Fibroblast of lung (primary cell): ENCODE results near the gene NABP1. TPM values are rescaled to one million over a fixed set of nuclear protein-coding genes. Genes with fewer than 3 reads are reported as not detected.

Experiments
- DNase-seq, 2 donors: peaks; one replicate each; pipeline versions ENCODE4 v3.0.0 to v3.0.0-alpha.2; 2010; ENCODE audit warnings: low read depth in 2 of 2
- H2AFZ ChIP-seq: 2 replicates; pipeline ENCODE4 v1.5.1; 2012; ENCODE audit warnings: low read length, control low read depth, inconsistent platforms
- H3K27ac ChIP-seq: 2 replicates; pipeline ENCODE4 v1.5.1; 2011; ENCODE audit warnings: low read length, control low read depth; ENCODE audit not compliant: insufficient read depth
- H3K27me3 ChIP-seq: 2 replicates; pipeline ENCODE4 v1.5.1; 2011; ENCODE audit warnings: mild to moderate bottlenecking, low read length; ENCODE audit not compliant: control insufficient read depth, insufficient read depth
- H3K36me3 ChIP-seq: 2 replicates; pipeline ENCODE4 v1.5.1; 2011; ENCODE audit warnings: low read length; ENCODE audit not compliant: control insufficient read depth, insufficient read depth
- H3K4me1 ChIP-seq: 2 replicates; pipeline ENCODE4 v1.5.1; 2011; ENCODE audit warnings: low read length; ENCODE audit not compliant: control insufficient read depth, insufficient read depth; ENCODE audit errors: extremely low read depth
- H3K4me2 ChIP-seq: 2 replicates; pipeline ENCODE4 v1.5.1; 2011; ENCODE audit warnings: low read length, control low read depth; ENCODE audit not compliant: insufficient read depth; ENCODE audit errors: extremely low read depth
- H3K4me3 ChIP-seq, 4 experiments: fragments of 200-600 bp in 1 of 4; sonication (generic) in 1 of 4; replicated peaks in 1 of 4; 2 replicates each; pipeline ENCODE4 v1.5.1; 2011 to 2016; ENCODE audit warnings: low read length in 4 of 4, low read depth in 3 of 4, mild to moderate bottlenecking in 3 of 4, control low read depth in 2 of 4, inconsistent platforms in 1 of 4, mixed read lengths in 1 of 4; ENCODE audit not compliant: insufficient read depth in 1 of 4; ENCODE audit errors: control extremely low read depth in 1 of 4
- H3K79me2 ChIP-seq: 2 replicates; pipeline ENCODE4 v1.5.1; 2012; ENCODE audit warnings: mild to moderate bottlenecking, low read length, inconsistent platforms; ENCODE audit not compliant: control insufficient read depth, insufficient read depth
- H3K9ac ChIP-seq: 2 replicates; pipeline ENCODE4 v1.5.1; 2011; ENCODE audit warnings: mild to moderate bottlenecking, low read length, control low read depth; ENCODE audit not compliant: insufficient read depth
- H3K9me3 ChIP-seq: 2 replicates; pipeline ENCODE4 v1.5.1; 2012; ENCODE audit warnings: low read depth, low read length; ENCODE audit not compliant: control insufficient read depth, insufficient read depth
- H4K20me1 ChIP-seq: 2 replicates; pipeline ENCODE4 v1.5.1; 2011; ENCODE audit warnings: low read length; ENCODE audit not compliant: control insufficient read depth, insufficient read depth; ENCODE audit errors: extremely low read depth
- EZH2 ChIP-seq: IDR thresholded peaks from 2 replicates; pipeline ENCODE4 v1.5.1; 2012; ENCODE audit warnings: low read length, control low read depth, mild to moderate bottlenecking; ENCODE audit errors: missing control alignments
- polyA plus RNA-seq, 2 donors: library from polyadenylated mRNA; depleted of rRNA in 1 of 2; stranded (reverse) in 1 of 2; unstranded in 1 of 2; fragments of >200 nt; gene quantifications; 2 replicates each; pipeline ENCODE4 v1.2.1, GENCODE V29; 2011 to 2012; ENCODE audit warnings: missing spikeins in 1 of 2
- total RNA-seq: library from RNA; depleted of rRNA; stranded (reverse); fragments of >200 nt; gene quantifications from 2 replicates; pipeline ENCODE4 v1.2.1, GENCODE V29; 2014
- TF ChIP-seq, protein P1 (sequence below), 2 donors: IDR thresholded peaks in 1 of 2; conservative IDR thresholded peaks in 1 of 2; 1 replicate in 1 of 2; 2 replicates in 1 of 2; pipeline ENCODE4 v1.5.1; 2011 to 2012; ENCODE audit warnings: low read length in 2 of 2, control low read depth in 1 of 2, inconsistent platforms in 1 of 2, low read depth in 1 of 2, mild to moderate bottlenecking in 1 of 2

NABP1 gene
- total and polyA plus RNA-seq, 2 donors (not counting 1 experiment from before 2014, with no cell fraction given): 117 to 123 TPM

DNA sequence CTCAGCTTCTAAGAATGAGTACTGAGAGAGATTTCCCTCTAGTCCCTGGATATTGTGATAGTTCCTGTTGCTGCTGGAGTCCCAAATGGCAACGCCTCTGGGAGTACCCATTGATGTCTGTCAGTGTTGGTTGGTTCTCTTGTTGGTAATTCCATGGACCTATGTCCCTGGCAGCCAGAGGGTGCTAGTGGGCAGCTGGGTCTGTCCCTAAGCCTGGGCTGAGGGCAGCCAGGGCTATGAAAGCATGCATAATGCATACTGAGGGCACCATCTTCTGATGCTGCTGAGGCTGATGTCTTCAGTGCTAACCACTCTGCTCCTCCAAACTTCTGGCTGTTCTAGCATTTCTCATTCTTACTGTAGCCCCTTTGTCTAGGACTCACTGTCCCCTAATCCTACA lies 35.9 kb downstream of the NABP1 start:
- Histone ChIP-seq H3K36me3 (no peaks in the 10 kb centered on the region), H3K79me2 (no peaks in the 10 kb centered on the region), H2AFZ (no peak overlapping the region), H3K9ac (no peak overlapping the region), H3K4me1 (peaks cover 7% of the 10 kb centered on the region), H3K9me3 (no peaks in the 10 kb centered on the region), H3K27me3 (no peaks in the 10 kb centered on the region), H3K4me3 (no peak overlapping the region), H4K20me1 (no peaks in the 10 kb centered on the region), H3K27ac (no peak overlapping the region), H3K4me2 (no peak overlapping the region)
- no peak for DNase-seq
- no peak for TF ChIP-seq EZH2
- TF ChIP-seq, protein P1, sequence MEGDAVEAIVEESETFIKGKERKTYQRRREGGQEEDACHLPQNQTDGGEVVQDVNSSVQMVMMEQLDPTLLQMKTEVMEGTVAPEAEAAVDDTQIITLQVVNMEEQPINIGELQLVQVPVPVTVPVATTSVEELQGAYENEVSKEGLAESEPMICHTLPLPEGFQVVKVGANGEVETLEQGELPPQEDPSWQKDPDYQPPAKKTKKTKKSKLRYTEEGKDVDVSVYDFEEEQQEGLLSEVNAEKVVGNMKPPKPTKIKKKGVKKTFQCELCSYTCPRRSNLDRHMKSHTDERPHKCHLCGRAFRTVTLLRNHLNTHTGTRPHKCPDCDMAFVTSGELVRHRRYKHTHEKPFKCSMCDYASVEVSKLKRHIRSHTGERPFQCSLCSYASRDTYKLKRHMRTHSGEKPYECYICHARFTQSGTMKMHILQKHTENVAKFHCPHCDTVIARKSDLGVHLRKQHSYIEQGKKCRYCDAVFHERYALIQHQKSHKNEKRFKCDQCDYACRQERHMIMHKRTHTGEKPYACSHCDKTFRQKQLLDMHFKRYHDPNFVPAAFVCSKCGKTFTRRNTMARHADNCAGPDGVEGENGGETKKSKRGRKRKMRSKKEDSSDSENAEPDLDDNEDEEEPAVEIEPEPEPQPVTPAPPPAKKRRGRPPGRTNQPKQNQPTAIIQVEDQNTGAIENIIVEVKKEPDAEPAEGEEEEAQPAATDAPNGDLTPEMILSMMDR (conservative IDR thresholded peaks at IDR 0.05 in 1 of 2, IDR thresholded peaks at IDR 0.05 in 1 of 2; ENCODE audit: low read depth in 1 of 2, low read length in 2 of 2): no peak

GRCh38 chr2:191714925-191715324 lies 37.0 kb downstream of the NABP1 start:
- Histone ChIP-seq H4K20me1 (no peaks in the 10 kb centered on the region), H3K4me1 (peaks cover 7% of the 10 kb centered on the region), H3K4me2 (no peak overlapping the region), H3K27me3 (no peaks in the 10 kb centered on the region), H3K9ac (no peak overlapping the region), H3K79me2 (no peaks in the 10 kb centered on the region), H2AFZ (no peak overlapping the region), H3K27ac (no peak overlapping the region), H3K36me3 (no peaks in the 10 kb centered on the region), H3K4me3 (no peak overlapping the region), H3K9me3 (no peaks in the 10 kb centered on the region)
- TF ChIP-seq, protein P1 (conservative IDR thresholded peaks at IDR 0.05 in 1 of 2, IDR thresholded peaks at IDR 0.05 in 1 of 2; ENCODE audit: low read depth in 1 of 2, low read length in 2 of 2): no peak
- TF ChIP-seq EZH2: no peak
- DNase-seq: no peak

GRCh38 chr2:191715471-191715870 lies 37.5 kb downstream of the NABP1 start:
- H3K9me3 ChIP-seq: no peaks in the 10 kb centered on the region
- H3K27me3 ChIP-seq: no peaks in the 10 kb centered on the region
- H3K79me2 ChIP-seq: no peaks in the 10 kb centered on the region
- H3K9ac ChIP-seq: no peak overlapping the region
- H3K4me2 ChIP-seq: no peak overlapping the region
- peaks cover 4% of the 10 kb centered on the region for H3K4me1 ChIP-seq
- TF ChIP-seq, protein P1 (conservative IDR thresholded peaks at IDR 0.05 in 1 of 2, IDR thresholded peaks at IDR 0.05 in 1 of 2; ENCODE audit: low read depth in 1 of 2, low read length in 2 of 2): no peak
- TF ChIP-seq EZH2: no peak
- H3K4me3 ChIP-seq: no peak overlapping the region
- DNase-seq: no peak
- H3K27ac ChIP-seq: no peak overlapping the region
- no peaks in the 10 kb centered on the region for H3K36me3 ChIP-seq
- no peak overlapping the region for H2AFZ ChIP-seq
- no peaks in the 10 kb centered on the region for H4K20me1 ChIP-seq
